Measurements from ENCODE around the gene SSBP3.
A peak's percentile ranks its signal among the peaks of the same experiment; 100 is the strongest.

SSBP3 gene

GRCh38 chr1:54266908-54267307 is 139.3 kb downstream of the SSBP3 start:
- no peak for DNase-seq (ENCODE audit: low read depth)

- no peak for DNase-seq (ENCODE audit: low read depth)
Measured at GRCh38 chr1:54266195-54266594, 140.0 kb downstream of the SSBP3 start.

GRCh38 chr1:54265659-54266058 is 140.5 kb downstream of the SSBP3 start:
- DNase-seq (ENCODE audit: low read depth): no peak

- no peak for DNase-seq (ENCODE audit: low read depth)
Measured at GRCh38 chr1:54265126-54265525, 141.1 kb downstream of the SSBP3 start.

GRCh38 chr1:54263601-54264226 is 142.5 kb downstream of the SSBP3 start:
- DNase-seq (ENCODE audit: low read depth): no peak

GRCh38 chr1:54262244-54262643 is 143.9 kb downstream of the SSBP3 start:
- no peak for DNase-seq (ENCODE audit: low read depth)

- DNase-seq (ENCODE audit: low read depth): no peak
Measured at GRCh38 chr1:54260810-54261209, 145.4 kb downstream of the SSBP3 start.

GRCh38 chr1:54259546-54260140 is 146.6 kb downstream of the SSBP3 start:
- no peak for DNase-seq (ENCODE audit: low read depth)

GRCh38 chr1:54257876-54258275 is 148.3 kb downstream of the SSBP3 start:
- no peak for DNase-seq (ENCODE audit: low read depth)

GRCh38 chr1:54257346-54257620 is 148.9 kb downstream of the SSBP3 start:
- DNase-seq (ENCODE audit: low read depth): no peak

GRCh38 chr1:54256522-54257345 is 149.5 kb downstream of the SSBP3 start:
- no peak for DNase-seq (ENCODE audit: low read depth)

- peak; percentile 56 for DNase-seq (ENCODE audit: low read depth)
Measured at GRCh38 chr1:54255026-54255702, 151.0 kb downstream of the SSBP3 start.

- no peak for DNase-seq (ENCODE audit: low read depth)
Measured at GRCh38 chr1:54254055-54254454, 152.1 kb downstream of the SSBP3 start.

GRCh38 chr1:54253480-54253879 is 152.7 kb downstream of the SSBP3 start:
- DNase-seq (ENCODE audit: low read depth): peak; percentile 95

- no peak for DNase-seq (ENCODE audit: low read depth)
Measured at GRCh38 chr1:54252371-54252936, 153.7 kb downstream of the SSBP3 start.

GRCh38 chr1:54250670-54251069 is 155.5 kb downstream of the SSBP3 start:
- DNase-seq (ENCODE audit: low read depth): no peak

GRCh38 chr1:54249819-54250435 is 156.3 kb downstream of the SSBP3 start:
- peak; percentile 77 for DNase-seq (ENCODE audit: low read depth)

- DNase-seq (ENCODE audit: low read depth): no peak
Measured at GRCh38 chr1:54248966-54249365, 157.2 kb downstream of the SSBP3 start.

GRCh38 chr1:54247863-54248515 is 158.2 kb downstream of the SSBP3 start:
- no peak for DNase-seq (ENCODE audit: low read depth)

GRCh38 chr1:54246116-54246721 is 160.0 kb downstream of the SSBP3 start:
- no peak for DNase-seq (ENCODE audit: low read depth)

GRCh38 chr1:54245501-54245900 is 160.7 kb downstream of the SSBP3 start:
- DNase-seq (ENCODE audit: low read depth): no peak
